HepG2 (cell line): ENCODE results near the gene DOLK. TPM values are rescaled to one million over a fixed set of nuclear protein-coding genes. Genes with fewer than 3 reads are reported as not detected.

ENCODE experiments used
- ATAC-seq: fragments of 200-7000 bp; cut with Tn5 transposase; 3 replicates; pipeline ENCODE4 v1.9.1; 2020; ENCODE audit warnings: mild to moderate bottlenecking, moderate library complexity
- BruUV-seq: library from RNA; stranded (reverse); fragments of 400-500 nt; replicated peaks from 2 replicates; lab custom pipeline; 2021; lab: Mats Ljungman, UMichigan
- CTCF ChIA-PET: fragments of 300-600 bp; formaldehyde crosslinking; extraction: SDS; loops from one replicate; lab custom pipeline; 2021; ENCODE audit warnings: low total read pairs, inconsistent platforms, low intra/inter-chr PET ratio; lab: Yijun Ruan, JAX
- POLR2A ChIA-PET: fragments of 350-600 bp; sonication (Branson Sonifier 250); formaldehyde crosslinking; loops from one replicate; lab custom pipeline; 2020; ENCODE audit warnings: antibody characterized with exemption, inconsistent platforms; lab: Yijun Ruan, JAX
- DNase-seq: peaks from one replicate; pipeline ENCODE4 v3.0.0-alpha.2; 2015; ENCODE audit warnings: low spot score
- FAIRE-seq: peaks from 3 replicates; lab custom pipeline; 2011; peaks lifted over from hg19 to GRCh38; lab: Jason Lieb, UNC
- H2AFZ ChIP-seq: one replicate; pipeline ENCODE4 v1.6.1; 2011; ENCODE audit warnings: low read length, inconsistent platforms
- H3K27ac ChIP-seq: fragments of 300-600 bp; 3 replicates; pipeline ENCODE4 v1.8.0; 2011; ENCODE audit warnings: mixed run types, mild to moderate bottlenecking, mixed read lengths, low read length, inconsistent platforms; ENCODE audit not compliant: insufficient read depth; ENCODE audit errors: extremely low read length
- H3K27me3 ChIP-seq, 2 experiments: fragments of 200-600 bp in 1 of 2; 2 replicates in 1 of 2; 3 replicates in 1 of 2; pipeline versions ENCODE4 v1.6.0 to v1.8.0; 2011; ENCODE audit warnings: low read length in 2 of 2, mild to moderate bottlenecking in 2 of 2, moderate library complexity in 2 of 2, inconsistent platforms in 1 of 2; ENCODE audit not compliant: insufficient read depth in 2 of 2, control insufficient read depth in 1 of 2
- H3K36me3 ChIP-seq, 2 experiments: fragments of 200-600 bp in 1 of 2; replicated peaks in 1 of 2; 2 replicates in 1 of 2; 3 replicates in 1 of 2; pipeline versions ENCODE4 v1.5.1 to v1.8.0; 2011; ENCODE audit warnings: low read length in 2 of 2, inconsistent platforms in 1 of 2; ENCODE audit not compliant: insufficient read depth in 2 of 2, control insufficient read depth in 1 of 2
- H3K4me1 ChIP-seq: 2 replicates; pipeline ENCODE4 v1.5.1; 2012; ENCODE audit warnings: low read length, inconsistent platforms; ENCODE audit not compliant: insufficient read depth
- H3K4me2 ChIP-seq: 2 replicates; pipeline ENCODE4 v1.6.0; 2011; ENCODE audit warnings: low read depth, low read length, inconsistent platforms
- H3K4me3 ChIP-seq, 3 experiments: fragments of 200-600 bp in 1 of 3; sonication (generic), shearing (Covaris generic) in 1 of 3; replicated peaks in 1 of 3; 2 replicates each; pipeline ENCODE4 v1.5.1; 2011 to 2016; ENCODE audit warnings: low read length in 3 of 3, inconsistent platforms in 2 of 3, low read depth in 2 of 3, mild to moderate bottlenecking in 2 of 3, control low read depth in 1 of 3, mixed read lengths in 1 of 3; ENCODE audit not compliant: insufficient read depth in 1 of 3
- H3K79me2 ChIP-seq: one replicate; pipeline ENCODE4 v1.6.1; 2011; ENCODE audit warnings: low read length, inconsistent platforms; ENCODE audit not compliant: insufficient read depth
- H3K9ac ChIP-seq: 2 replicates; pipeline ENCODE4 v1.6.0; 2011; ENCODE audit warnings: mild to moderate bottlenecking, low read depth, low read length, inconsistent platforms; ENCODE audit not compliant: insufficient read depth
- H3K9me3 ChIP-seq: 2 replicates; pipeline ENCODE4 v1.5.1; 2012; ENCODE audit warnings: mild to moderate bottlenecking, low read length
- H4K20me1 ChIP-seq: 2 replicates; pipeline ENCODE4 v1.6.0; 2011; ENCODE audit warnings: inconsistent platforms, mild to moderate bottlenecking, low read length, moderate library complexity; ENCODE audit not compliant: insufficient read depth
- CENPX ChIP-seq: sonication (generic); formaldehyde crosslinking; IDR thresholded peaks from 2 replicates; pipeline ENCODE4 v1.9.0; 2021; ENCODE audit warnings: mild to moderate bottlenecking, missing genetic modification reagents, moderate library complexity
- GFI1 ChIP-seq: sonication (generic); formaldehyde crosslinking; IDR thresholded peaks from 2 replicates; pipeline ENCODE4 v1.5.0; 2020; ENCODE audit warnings: missing genetic modification reagents, mild to moderate bottlenecking, borderline replicate concordance
- NR2F6 ChIP-seq, 2 experiments: IDR thresholded peaks; 2 replicates each; pipeline ENCODE4 v1.6.1; 2016; ENCODE audit warnings: antibody characterized with exemption in 1 of 2, mild to moderate bottlenecking in 1 of 2
- RARA ChIP-seq: IDR thresholded peaks from 2 replicates; pipeline ENCODE4 v1.6.1; 2016; ENCODE audit warnings: missing genetic modification reagents, missing compliant biosample characterization
- RXRA ChIP-seq: sonication (generic); formaldehyde crosslinking; IDR thresholded peaks from 2 replicates; pipeline ENCODE4 v1.5.1; 2020; ENCODE audit warnings: missing genetic modification reagents
- SOX13 ChIP-seq, 3 experiments: fragments of 450-650 bp in 1 of 3; sonication (generic) in 1 of 3; formaldehyde crosslinking in 1 of 3; IDR thresholded peaks in 2 of 3; conservative IDR thresholded peaks in 1 of 3; 2 replicates each; pipeline versions ENCODE4 v1.5.0 to v1.6.1; 2016 to 2020; ENCODE audit warnings: antibody characterized with exemption in 1 of 3, mild to moderate bottlenecking in 1 of 3, missing compliant biosample characterization in 1 of 3, missing genetic modification reagents in 1 of 3, moderate library complexity in 1 of 3
- TBX2 ChIP-seq: sonication (generic); formaldehyde crosslinking; IDR thresholded peaks from 2 replicates; pipeline ENCODE4 v1.5.0; 2020; ENCODE audit warnings: missing genetic modification reagents, mild to moderate bottlenecking, borderline replicate concordance
- THAP11 ChIP-seq: IDR thresholded peaks from 2 replicates; pipeline ENCODE4 v1.6.1; 2016; ENCODE audit warnings: missing biosample characterization, missing genetic modification reagents
- WIZ ChIP-seq: sonication (generic); formaldehyde crosslinking; IDR thresholded peaks from 2 replicates; pipeline ENCODE4 v1.5.1; 2020; ENCODE audit warnings: mild to moderate bottlenecking, missing genetic modification reagents
- ZNF225 ChIP-seq: sonication (generic); formaldehyde crosslinking; IDR thresholded peaks from 2 replicates; pipeline ENCODE4 v1.4.0; 2020; ENCODE audit warnings: mild to moderate bottlenecking, missing genetic modification reagents
- ZNF629 ChIP-seq: sonication (generic); formaldehyde crosslinking; conservative IDR thresholded peaks from 2 replicates; pipeline ENCODE4 v1.5.0; 2020; ENCODE audit warnings: missing genetic modification reagents
- WGBS: methylation state at CpG from one replicate; pipeline ENCODE4 v1.1.6; 2017; ENCODE audit warnings: low lambda C conversion rate; 5-methylcytosine and 5-hydroxymethylcytosine counted together
- in situ Hi-C: cut with HindIII; loops from 2 replicates; pipeline ENCODE4 v1.10.0; 2017; ENCODE audit warnings: low pct_unique_long_range_greater_than_20kb; ENCODE audit not compliant: extremely low pct_ligation_motif_present
- intact Hi-C: fragments of 100-400 bp; cut with micrococcal nuclease; formaldehyde crosslinking; loops from one replicate; pipeline ENCODE4 v1.10.0; 2022; ENCODE audit not compliant: unreplicated experiment
- polyA plus RNA-seq, 8 experiments: library from polyadenylated mRNA; depleted of rRNA in 3 of 8; stranded (reverse) in 7 of 8; unstranded in 1 of 8; fragments of >200 nt; fragmentation: Illumina TruSeq in 4 of 8; extraction: Trizol in 4 of 8; gene quantifications; 2 replicates each; pipeline versions ENCODE4 v1.2.1 to v1.2.3, GENCODE V29; 2011 to 2016; ENCODE audit warnings: low read depth in 4 of 8, missing spikeins in 1 of 8, mixed read lengths in 1 of 8; ENCODE audit not compliant: insufficient read depth in 1 of 8
- total RNA-seq, 5 experiments: library from RNA; depleted of rRNA; stranded (reverse); fragments of >200 nt; fragmentation: Illumina TruSeq; extraction: Trizol; gene quantifications; 2 replicates each; pipeline ENCODE4 v1.2.3, GENCODE V29; 2016; ENCODE audit warnings: low read depth in 1 of 5
- TF ChIP-seq, protein P1 (sequence below): sonication (generic); formaldehyde crosslinking; conservative IDR thresholded peaks from 2 replicates; pipeline ENCODE4 v1.4.0; 2020; ENCODE audit warnings: missing genetic modification reagents
- TF ChIP-seq, protein P2 (sequence below): sonication (generic); formaldehyde crosslinking; IDR thresholded peaks from 2 replicates; pipeline ENCODE4 v1.4.0; 2020; ENCODE audit warnings: mild to moderate bottlenecking, missing genetic modification reagents, borderline replicate concordance

DOLK gene
- total and polyA plus RNA-seq, 2 of the 13 experiments (the other 11 are each of a cell fraction or from before 2014, with no cell fraction given) = 15.4 to 18.7 TPM

DNA sequence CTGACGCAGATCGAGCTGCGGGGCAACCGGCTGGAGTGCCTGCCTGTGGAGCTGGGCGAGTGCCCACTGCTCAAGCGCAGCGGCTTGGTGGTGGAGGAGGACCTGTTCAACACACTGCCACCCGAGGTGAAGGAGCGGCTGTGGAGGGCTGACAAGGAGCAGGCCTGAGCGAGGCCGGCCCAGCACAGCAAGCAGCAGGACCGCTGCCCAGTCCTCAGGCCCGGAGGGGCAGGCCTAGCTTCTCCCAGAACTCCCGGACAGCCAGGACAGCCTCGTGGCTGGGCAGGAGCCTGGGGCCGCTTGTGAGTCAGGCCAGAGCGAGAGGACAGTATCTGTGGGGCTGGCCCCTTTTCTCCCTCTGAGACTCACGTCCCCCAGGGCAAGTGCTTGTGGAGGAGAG, 31.2 kb downstream of the DOLK start (continued):
- peak; percentile 27; the same call in 1 of the 2 replicates for TF ChIP-seq ZNF225 (CRISPR knock-in tag)
- TF ChIP-seq, all 625 proteins: peak for 9

DNA sequence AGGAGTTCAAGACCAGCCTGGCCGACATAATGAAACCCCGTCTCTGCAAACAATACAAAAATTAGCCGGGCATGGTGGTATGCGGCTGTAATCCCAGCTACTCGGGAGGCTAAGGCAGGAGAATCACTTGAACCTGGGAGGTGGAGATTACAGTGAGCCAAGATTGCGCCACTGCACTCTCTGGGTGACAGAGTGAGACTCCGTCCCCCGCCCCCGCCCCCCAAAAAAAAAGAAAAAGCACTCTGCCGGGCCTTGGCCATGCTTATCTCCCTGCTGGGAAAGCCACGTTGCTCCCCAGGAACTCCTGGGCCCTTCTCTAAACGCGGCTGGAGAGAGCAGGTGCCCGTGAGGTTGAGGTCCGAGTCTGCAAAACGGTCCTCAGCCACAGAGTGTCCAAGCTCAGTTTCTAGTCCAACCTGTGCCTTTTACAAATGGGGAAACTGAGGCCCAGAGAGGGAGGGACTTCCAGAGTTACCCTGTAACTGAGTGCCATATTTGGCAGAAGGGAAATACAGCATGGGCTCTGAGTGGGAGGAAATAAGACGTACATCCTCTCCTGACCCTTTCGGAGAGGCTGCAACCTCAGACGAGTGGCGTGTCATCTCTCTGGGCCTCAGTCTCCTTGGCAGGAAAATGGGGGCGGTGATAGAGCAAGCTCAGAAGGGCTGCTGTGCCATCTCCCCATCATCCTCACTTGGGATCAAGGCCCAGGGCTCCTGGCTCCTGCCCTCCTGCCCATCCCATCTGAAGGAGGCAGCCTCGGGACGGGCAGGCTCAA, 33.2 kb downstream of the DOLK start:
- intact Hi-C loops (no loop called here), in situ Hi-C loops (no loop called here)
- no peak for ATAC-seq
- peak overlapping the region; percentile 70 for H3K27ac ChIP-seq
- H3K27me3 ChIP-seq = no peaks in the 10 kb centered on the region
- no TSS peak for BruUV-seq
- 0 out of 2 replicates have a peak overlapping the region, but pooled peaks have one; percentile 13 for H3K9ac ChIP-seq
- peak overlapping the region; percentile 37 for H3K4me2 ChIP-seq
- no peak for DNase-seq
- H4K20me1 ChIP-seq = no peaks in the 10 kb centered on the region
- POLR2A ChIA-PET = interaction anchor here (0.9 kb wide), 1 partner anchor 31 kb away, joined by 3 read pairs; no protein-coding TSS in a partner anchor
- no peak overlapping the region for H2AFZ ChIP-seq
- no peaks in the 10 kb centered on the region for H3K9me3 ChIP-seq
- WGBS = 70% methylated on average over 21 of the region's 23 CpGs
- no peak for FAIRE-seq
- H3K79me2 ChIP-seq = peaks cover 9% of the 10 kb centered on the region
- no peak overlapping the region for H3K4me3 ChIP-seq
- peaks cover 21 to 33% of the 10 kb centered on the region in 2 experiments for H3K36me3 ChIP-seq
- peaks cover 86% of the 10 kb centered on the region for H3K4me1 ChIP-seq
- CTCF ChIA-PET = no interaction called here
- TF ChIP-seq, protein P1, sequence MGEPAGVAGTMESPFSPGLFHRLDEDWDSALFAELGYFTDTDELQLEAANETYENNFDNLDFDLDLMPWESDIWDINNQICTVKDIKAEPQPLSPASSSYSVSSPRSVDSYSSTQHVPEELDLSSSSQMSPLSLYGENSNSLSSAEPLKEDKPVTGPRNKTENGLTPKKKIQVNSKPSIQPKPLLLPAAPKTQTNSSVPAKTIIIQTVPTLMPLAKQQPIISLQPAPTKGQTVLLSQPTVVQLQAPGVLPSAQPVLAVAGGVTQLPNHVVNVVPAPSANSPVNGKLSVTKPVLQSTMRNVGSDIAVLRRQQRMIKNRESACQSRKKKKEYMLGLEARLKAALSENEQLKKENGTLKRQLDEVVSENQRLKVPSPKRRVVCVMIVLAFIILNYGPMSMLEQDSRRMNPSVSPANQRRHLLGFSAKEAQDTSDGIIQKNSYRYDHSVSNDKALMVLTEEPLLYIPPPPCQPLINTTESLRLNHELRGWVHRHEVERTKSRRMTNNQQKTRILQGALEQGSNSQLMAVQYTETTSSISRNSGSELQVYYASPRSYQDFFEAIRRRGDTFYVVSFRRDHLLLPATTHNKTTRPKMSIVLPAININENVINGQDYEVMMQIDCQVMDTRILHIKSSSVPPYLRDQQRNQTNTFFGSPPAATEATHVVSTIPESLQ (CRISPR knock-in tag) = no peak
- TF ChIP-seq RXRA (0 out of 2 replicates have a peak, but pooled peaks have one; percentile 12), NR2F6 (IDR thresholded peaks at IDR 0.05) (0 out of 2 replicates have a peak, but pooled peaks have one; percentile 11), NR2F6 (CRISPR knock-in tag; IDR thresholded peaks at IDR 0.05) (no peak), THAP11 (CRISPR knock-in tag) (no peak), GFI1 (peak; percentile 34; the same call in 1 of the 2 replicates), RARA (peak; percentile 5), SOX13 (IDR thresholded peaks at IDR 0.05) (no peak), SOX13 (CRISPR knock-in tag; conservative IDR thresholded peaks at IDR 0.05 in 1 of 2, IDR thresholded peaks at IDR 0.05 in 1 of 2) (0 out of 4 replicates have a peak, but pooled peaks of 1 of the 2 experiments have one; percentile 29), CENPX (CRISPR knock-in tag) (no peak), WIZ (CRISPR knock-in tag) (0 out of 2 replicates have a peak, but pooled peaks have one; percentile 43), ZNF629 (CRISPR knock-in tag) (peak; percentile 84), TBX2 (0 out of 2 replicates have a peak, but pooled peaks have one; percentile 44)
- TF ChIP-seq, protein P2, sequence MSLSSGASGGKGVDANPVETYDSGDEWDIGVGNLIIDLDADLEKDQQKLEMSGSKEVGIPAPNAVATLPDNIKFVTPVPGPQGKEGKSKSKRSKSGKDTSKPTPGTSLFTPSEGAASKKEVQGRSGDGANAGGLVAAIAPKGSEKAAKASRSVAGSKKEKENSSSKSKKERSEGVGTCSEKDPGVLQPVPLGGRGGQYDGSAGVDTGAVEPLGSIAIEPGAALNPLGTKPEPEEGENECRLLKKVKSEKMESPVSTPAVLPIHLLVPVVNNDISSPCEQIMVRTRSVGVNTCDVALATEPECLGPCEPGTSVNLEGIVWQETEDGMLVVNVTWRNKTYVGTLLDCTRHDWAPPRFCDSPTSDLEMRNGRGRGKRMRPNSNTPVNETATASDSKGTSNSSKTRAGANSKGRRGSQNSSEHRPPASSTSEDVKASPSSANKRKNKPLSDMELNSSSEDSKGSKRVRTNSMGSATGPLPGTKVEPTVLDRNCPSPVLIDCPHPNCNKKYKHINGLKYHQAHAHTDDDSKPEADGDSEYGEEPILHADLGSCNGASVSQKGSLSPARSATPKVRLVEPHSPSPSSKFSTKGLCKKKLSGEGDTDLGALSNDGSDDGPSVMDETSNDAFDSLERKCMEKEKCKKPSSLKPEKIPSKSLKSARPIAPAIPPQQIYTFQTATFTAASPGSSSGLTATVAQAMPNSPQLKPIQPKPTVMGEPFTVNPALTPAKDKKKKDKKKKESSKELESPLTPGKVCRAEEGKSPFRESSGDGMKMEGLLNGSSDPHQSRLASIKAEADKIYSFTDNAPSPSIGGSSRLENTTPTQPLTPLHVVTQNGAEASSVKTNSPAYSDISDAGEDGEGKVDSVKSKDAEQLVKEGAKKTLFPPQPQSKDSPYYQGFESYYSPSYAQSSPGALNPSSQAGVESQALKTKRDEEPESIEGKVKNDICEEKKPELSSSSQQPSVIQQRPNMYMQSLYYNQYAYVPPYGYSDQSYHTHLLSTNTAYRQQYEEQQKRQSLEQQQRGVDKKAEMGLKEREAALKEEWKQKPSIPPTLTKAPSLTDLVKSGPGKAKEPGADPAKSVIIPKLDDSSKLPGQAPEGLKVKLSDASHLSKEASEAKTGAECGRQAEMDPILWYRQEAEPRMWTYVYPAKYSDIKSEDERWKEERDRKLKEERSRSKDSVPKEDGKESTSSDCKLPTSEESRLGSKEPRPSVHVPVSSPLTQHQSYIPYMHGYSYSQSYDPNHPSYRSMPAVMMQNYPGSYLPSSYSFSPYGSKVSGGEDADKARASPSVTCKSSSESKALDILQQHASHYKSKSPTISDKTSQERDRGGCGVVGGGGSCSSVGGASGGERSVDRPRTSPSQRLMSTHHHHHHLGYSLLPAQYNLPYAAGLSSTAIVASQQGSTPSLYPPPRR (CRISPR knock-in tag) = no peak
